SU-DHL-6 (cell line): ENCODE results near the gene RHBG.

Source experiments
- CTCF ChIP-seq: fragments of 200-600 bp; sonication (generic); IDR thresholded peaks from one replicate; pipeline ENCODE4 v1.5.1; 2017; ENCODE audit warnings: antibody characterized with exemption, mild to moderate bottlenecking, low read length, moderate library complexity; ENCODE audit not compliant: insufficient read depth, poor library complexity, severe bottlenecking
- EZH2phosphoT487 ChIP-seq: fragments of 200-600 bp; sonication (generic), shearing (Covaris generic); conservative IDR thresholded peaks from 2 replicates; pipeline ENCODE4 v1.6.1; 2018; ENCODE audit warnings: mild to moderate bottlenecking, antibody characterized with exemption, low read length, moderate library complexity, mixed read lengths

- TF ChIP-seq CTCF = no peak
- no peak for TF ChIP-seq EZH2phosphoT487
Observed at GRCh38 chr1:156320560-156320959, 48.5 kb upstream of the RHBG start.
